ELF-1 (cell line): Measurements from ENCODE around the gene SMIM34.
"Not testable (repeated sequence)": the region's sequence is repeated elsewhere in the genome, so short reads cannot be mapped to it uniquely, and the experiment has no call there.

Source experiments
- DNase-seq: peaks from one replicate; pipeline ENCODE4 v3.0.0-alpha.2; 2016; ENCODE audit warnings: low read depth, low spot score

SMIM34 gene

DNA sequence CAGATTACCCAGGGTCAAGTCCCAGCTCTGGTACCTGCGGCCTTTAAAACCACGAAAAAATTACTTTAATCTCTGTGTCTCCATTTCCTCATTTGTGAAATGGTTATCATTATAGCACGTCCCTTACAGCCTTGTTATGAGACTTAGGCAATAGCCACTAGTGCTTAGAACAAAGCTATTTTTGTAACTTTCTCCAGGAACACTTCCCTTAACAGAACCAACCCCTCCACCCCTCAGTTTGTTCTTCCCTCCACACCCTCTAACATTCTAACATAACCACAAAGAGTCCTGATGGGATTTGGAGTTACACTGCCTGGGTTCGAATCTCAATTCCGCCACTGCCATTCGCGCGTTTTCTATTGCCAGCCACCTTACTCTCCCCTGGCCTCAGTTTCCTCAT, 49.3 kb downstream of the SMIM34 start:
- not testable (repeated sequence) for DNase-seq

DNA sequence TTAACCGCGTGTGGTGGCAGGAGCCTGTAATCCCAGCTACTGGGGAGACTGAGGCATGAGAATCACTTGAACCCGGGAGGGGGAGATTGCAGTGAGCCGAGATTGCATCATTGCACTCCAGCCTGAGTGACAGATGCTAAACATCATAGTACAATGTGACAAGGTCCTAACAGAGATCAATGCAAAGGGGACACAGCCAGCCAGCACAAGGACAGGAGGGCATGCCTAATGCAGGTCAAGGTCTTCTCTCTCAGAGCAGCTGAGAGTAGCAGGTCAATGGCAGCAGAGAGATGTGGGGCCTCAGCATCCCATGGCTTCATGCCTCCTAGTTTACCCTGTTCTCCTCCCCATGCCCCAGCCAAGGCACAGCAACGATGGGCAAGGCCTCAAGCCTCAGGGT, 51.4 kb downstream of the SMIM34 start:
- no peak for DNase-seq

DNA sequence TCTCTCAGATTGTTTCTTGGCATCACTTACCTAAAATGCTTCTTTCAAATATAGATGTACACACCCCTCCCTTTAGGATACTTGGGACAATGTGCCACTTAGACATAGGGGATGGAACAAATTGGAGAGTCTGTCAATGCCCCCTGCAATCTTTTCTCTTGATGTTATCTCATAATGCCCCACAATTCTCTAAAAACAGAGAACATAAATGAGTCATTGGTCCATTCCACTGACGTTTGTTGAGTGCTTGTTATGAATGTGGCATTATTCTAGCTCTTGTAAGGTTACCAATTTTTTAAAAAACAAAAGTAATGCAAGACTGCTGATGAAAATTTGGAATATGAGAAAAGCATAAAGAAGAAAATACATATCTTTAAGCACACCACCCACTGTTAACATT, 54.0 kb downstream of the SMIM34 start:
- no peak for DNase-seq
